WTC11 (cell line): ENCODE data around the gene TMPRSS5. TPM values are rescaled to one million over a fixed set of nuclear protein-coding genes. Genes with fewer than 3 reads are reported as not detected.

Experiments
- ATAC-seq: fragments of 200-7000 bp; cut with Tn5 transposase; 2 replicates; pipeline ENCODE4 v1.10.0; 2021; ENCODE audit warnings: mild to moderate bottlenecking, moderate library complexity
- CTCF ChIA-PET: fragments of 300-600 bp; sonication (Branson Sonifier 250); formaldehyde crosslinking; loops from one replicate; lab custom pipeline; 2021; ENCODE audit warnings: antibody characterized with exemption; lab: Charles Lee
- POLR2A ChIA-PET: fragments of 350-600 bp; sonication (Branson Sonifier 250); formaldehyde crosslinking; loops from one replicate; lab custom pipeline; 2021; ENCODE audit warnings: antibody characterized with exemption; lab: Charles Lee
- DNase-seq: peaks from one replicate; pipeline ENCODE4 v3.0.0; 2021; ENCODE audit warnings: low spot score
- H3K27ac Mint-ChIP-seq: 2 replicates; pipeline ENCODE4 v1.8.0; 2021; ENCODE audit warnings: mixed read lengths
- H3K27me3 Mint-ChIP-seq: 2 replicates; pipeline ENCODE4 v1.8.0; 2021; ENCODE audit warnings: low read depth, mild to moderate bottlenecking, moderate library complexity, mixed read lengths
- H3K36me3 Mint-ChIP-seq: 2 replicates; pipeline ENCODE4 v1.8.0; 2021; ENCODE audit warnings: mixed read lengths
- H3K4me1 Mint-ChIP-seq: 2 replicates; pipeline ENCODE4 v1.8.0; 2022; ENCODE audit warnings: mixed read lengths
- H3K4me3 Mint-ChIP-seq: 2 replicates; pipeline ENCODE4 v1.8.0; 2021; ENCODE audit warnings: mild to moderate bottlenecking, moderate library complexity, mixed read lengths
- H3K9me3 Mint-ChIP-seq: 2 replicates; pipeline ENCODE4 v1.8.0; 2021; ENCODE audit warnings: mixed read lengths
- ATF1 ChIP-seq: sonication (generic); formaldehyde crosslinking; IDR thresholded peaks from 2 replicates; pipeline ENCODE4 v1.8.1; 2023; ENCODE audit warnings: mild to moderate bottlenecking, moderate library complexity, missing genetic modification reagents
- ATF2 ChIP-seq: sonication (generic); formaldehyde crosslinking; IDR thresholded peaks from 2 replicates; pipeline ENCODE4 v1.8.1; 2022; ENCODE audit warnings: low read depth, missing genetic modification reagents, borderline replicate concordance
- CREM ChIP-seq: sonication (generic); formaldehyde crosslinking; IDR thresholded peaks from 2 replicates; pipeline ENCODE4 v1.8.1; 2022; ENCODE audit warnings: mild to moderate bottlenecking, missing genetic modification reagents, moderate library complexity
- FOXK1 ChIP-seq: sonication (generic); formaldehyde crosslinking; IDR thresholded peaks from 2 replicates; pipeline ENCODE4 v1.8.0; 2022; ENCODE audit warnings: mild to moderate bottlenecking, moderate library complexity, missing genetic modification reagents
- FOXP4 ChIP-seq: sonication (generic); formaldehyde crosslinking; IDR thresholded peaks from 2 replicates; pipeline ENCODE4 v1.8.0; 2022; ENCODE audit warnings: mild to moderate bottlenecking, missing genetic modification reagents
- GRHL2 ChIP-seq: fragments of 250-450 bp; sonication (Bioruptor Pico); IDR thresholded peaks from 2 replicates; pipeline ENCODE4 v1.8.0; 2022; ENCODE audit warnings: mild to moderate bottlenecking, moderate library complexity; ENCODE audit not compliant: insufficient replicate concordance, severe bottlenecking
- GTF2I ChIP-seq: fragments of 250-450 bp; sonication (Bioruptor Pico); conservative IDR thresholded peaks from 2 replicates; pipeline ENCODE4 v1.4.0; 2021; ENCODE audit warnings: mild to moderate bottlenecking
- IRF1 ChIP-seq: sonication (generic); formaldehyde crosslinking; IDR thresholded peaks from 2 replicates; pipeline ENCODE4 v1.8.0; 2023; ENCODE audit warnings: missing genetic modification reagents
- JAZF1 ChIP-seq: fragments of 250-450 bp; sonication (Bioruptor Pico); IDR thresholded peaks from 2 replicates; pipeline ENCODE4 v1.9.0; 2021; ENCODE audit warnings: moderate library complexity, mild to moderate bottlenecking, inconsistent platforms
- JUN ChIP-seq: sonication (generic); formaldehyde crosslinking; IDR thresholded peaks from 2 replicates; pipeline ENCODE4 v1.8.0; 2023; ENCODE audit warnings: mild to moderate bottlenecking, missing genetic modification reagents
- NR2C2 ChIP-seq: sonication (generic); formaldehyde crosslinking; IDR thresholded peaks from 2 replicates; pipeline ENCODE4 v1.8.0; 2022; ENCODE audit warnings: mild to moderate bottlenecking, missing genetic modification reagents
- RELA ChIP-seq: sonication (generic); formaldehyde crosslinking; IDR thresholded peaks from 2 replicates; pipeline ENCODE4 v1.8.1; 2022; ENCODE audit warnings: missing genetic modification reagents, mild to moderate bottlenecking, borderline replicate concordance
- SP1 ChIP-seq: sonication (generic); formaldehyde crosslinking; conservative IDR thresholded peaks from 2 replicates; pipeline ENCODE4 v1.8.1; 2022; ENCODE audit warnings: missing genetic modification reagents
- TEAD1 ChIP-seq: sonication (generic); formaldehyde crosslinking; IDR thresholded peaks from 2 replicates; pipeline ENCODE4 v1.8.0; 2022; ENCODE audit warnings: mild to moderate bottlenecking, missing genetic modification reagents
- USF2 ChIP-seq: sonication (generic); formaldehyde crosslinking; IDR thresholded peaks from 2 replicates; pipeline ENCODE4 v1.8.1; 2023; ENCODE audit warnings: mild to moderate bottlenecking, missing genetic modification reagents, moderate library complexity
- ZBTB43 ChIP-seq: sonication (generic); formaldehyde crosslinking; IDR thresholded peaks from 2 replicates; pipeline ENCODE4 v1.8.1; 2023; ENCODE audit warnings: mild to moderate bottlenecking, missing genetic modification reagents
- ZNF396 ChIP-seq: fragments of 250-450 bp; sonication (Bioruptor Pico); IDR thresholded peaks from 2 replicates; pipeline ENCODE4 v1.8.0; 2021; ENCODE audit warnings: mild to moderate bottlenecking, moderate library complexity, borderline replicate concordance
- ZNF423 ChIP-seq: fragments of 250-450 bp; sonication (Bioruptor Pico); IDR thresholded peaks from 2 replicates; pipeline ENCODE4 v2.1.2; 2022; ENCODE audit warnings: mild to moderate bottlenecking, moderate library complexity
- total RNA-seq: library from RNA; stranded (reverse); gene quantifications from 3 replicates; pipeline ENCODE4 v1.2.3, GENCODE V29; 2021

Gene TMPRSS5
- total RNA-seq, 1 experiment from 2014 or later, result 1.7 TPM

- TF ChIP-seq ZNF423 (CRISPR knock-in tag) (no peak), JAZF1 (CRISPR knock-in tag) (no peak), RELA (no peak), CREM (CRISPR knock-in tag) (no peak), FOXP4 (CRISPR knock-in tag) (no peak), NR2C2 (CRISPR knock-in tag) (no peak), SP1 (CRISPR knock-in tag) (no peak)
- CTCF ChIA-PET, result no interaction called here
- POLR2A ChIA-PET, result no interaction called here
- DNase-seq (no peak), ATAC-seq (no peak)
- H3K27me3 Mint-ChIP-seq, result no peaks in the 10 kb centered on the region
- H3K9me3 Mint-ChIP-seq, result no peaks in the 10 kb centered on the region
- H3K36me3 Mint-ChIP-seq, result no peaks in the 10 kb centered on the region
- no peak overlapping the region for H3K4me3 Mint-ChIP-seq
- no peaks in the 10 kb centered on the region for H3K4me1 Mint-ChIP-seq
- H3K27ac Mint-ChIP-seq, result no peak overlapping the region
Observed at GRCh38 chr11:113695207-113695606, 10.9 kb downstream of the TMPRSS5 start.

DNA sequence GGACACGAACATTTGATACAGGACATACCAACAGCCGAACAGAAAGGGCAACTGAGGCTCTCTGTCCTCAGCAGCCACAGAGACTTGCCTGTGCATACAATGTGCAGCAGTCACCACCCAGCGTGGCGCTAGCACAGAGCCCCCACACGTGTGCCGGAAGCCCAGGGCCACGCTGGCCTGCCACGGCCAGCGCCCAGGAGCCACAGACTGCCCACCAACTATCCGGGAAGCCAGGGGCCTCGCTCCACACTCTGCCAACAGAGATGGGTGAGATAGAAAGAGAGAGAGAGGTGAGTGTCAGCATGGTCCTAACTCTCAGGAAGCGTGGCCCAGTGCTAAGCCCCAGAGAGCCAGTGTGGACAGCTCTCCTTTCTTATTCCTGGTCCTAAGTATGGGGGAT is 11.7 kb downstream of the TMPRSS5 start:
- H3K9me3 Mint-ChIP-seq, result no peaks in the 10 kb centered on the region
- no peaks in the 10 kb centered on the region for H3K36me3 Mint-ChIP-seq
- no peak overlapping the region for H3K4me3 Mint-ChIP-seq
- TF ChIP-seq JUN (CRISPR knock-in tag) (no peak), FOXK1 (CRISPR knock-in tag) (no peak), ZBTB43 (no peak), FOXP4 (CRISPR knock-in tag) (no peak), TEAD1 (CRISPR knock-in tag) (no peak), IRF1 (CRISPR knock-in tag) (no peak), CREM (CRISPR knock-in tag) (no peak), GTF2I (no peak), ATF2 (no peak), ATF1 (CRISPR knock-in tag) (no peak), USF2 (CRISPR knock-in tag) (no peak), GRHL2 (CRISPR knock-in tag) (no peak), ZNF423 (CRISPR knock-in tag) (no peak), ZNF396 (CRISPR knock-in tag) (no peak)
- H3K27me3 Mint-ChIP-seq, result no peaks in the 10 kb centered on the region
- ChIA-PET CTCF (no interaction called here), POLR2A (no interaction called here)
- no peak for DNase-seq
- no peaks in the 10 kb centered on the region for H3K4me1 Mint-ChIP-seq
- no peak for ATAC-seq
- no peak overlapping the region; the same call in 1 of the 2 replicates for H3K27ac Mint-ChIP-seq
